PFSK-1 (cell line): ENCODE data around the gene CNKSR1.

ENCODE experiments used
- FOXP2 ChIP-seq: optimal IDR thresholded peaks from 2 replicates; pipeline ENCODE3; 2011; ENCODE audit warnings: borderline replicate concordance, control low read depth, inconsistent platforms; ENCODE audit not compliant: insufficient read depth; ENCODE audit errors: extremely low read length, extremely low read depth
- POLR2AphosphoS5 ChIP-seq: IDR thresholded peaks from 2 replicates; pipeline ENCODE4 v1.6.1; 2012; ENCODE audit warnings: low read depth, mild to moderate bottlenecking, control low read depth, low read length, moderate library complexity
- REST ChIP-seq, 2 experiments: IDR thresholded peaks; 2 replicates each; pipeline versions ENCODE4 v1.6.1 to v1.8.0; 2011 to 2012; ENCODE audit warnings: low read depth in 2 of 2, low read length in 2 of 2, control low read depth in 1 of 2, inconsistent platforms in 1 of 2, mild to moderate bottlenecking in 1 of 2, moderate library complexity in 1 of 2; ENCODE audit not compliant: insufficient read depth in 1 of 2
- SIN3A ChIP-seq: IDR thresholded peaks from 2 replicates; pipeline ENCODE4 v1.6.1; 2012; ENCODE audit warnings: mild to moderate bottlenecking, low read length, moderate library complexity, borderline replicate concordance; ENCODE audit not compliant: insufficient read depth
- TAF1 ChIP-seq: IDR thresholded peaks from 2 replicates; pipeline ENCODE4 v1.6.1; 2012; ENCODE audit warnings: low read length, control low read depth, borderline replicate concordance; ENCODE audit not compliant: insufficient read depth

- TF ChIP-seq REST (IDR thresholded peaks at IDR 0.05; ENCODE audit: insufficient read depth in 1 of 2, low read depth in 2 of 2, low read length in 2 of 2) (no peak), SIN3A (no peak), POLR2AphosphoS5 (no peak), FOXP2 (no peak), TAF1 (no peak)
These were observed 7.6 kb downstream of the CNKSR1 start for GRCh38 chr1:26184883-26185282.
